Amniotic epithelial cell (primary cell): ENCODE measurements around the gene LRRN3.

ENCODE experiments used
- DNase-seq: peaks from one replicate; pipeline ENCODE4 v3.0.0-alpha.2; 2010; ENCODE audit warnings: low read depth

The LRRN3 gene

GRCh38 chr7:111105269-111105668, 14.3 kb downstream of the LRRN3 start:
- DNase-seq = no peak

GRCh38 chr7:111107579-111107978, 16.7 kb downstream of the LRRN3 start:
- DNase-seq = peak; percentile 79

- DNase-seq = peak; percentile 8
These were observed 17.1 kb downstream of the LRRN3 start for GRCh38 chr7:111108000-111108399.

GRCh38 chr7:111108496-111108895, 17.6 kb downstream of the LRRN3 start:
- DNase-seq = peak; percentile 58

GRCh38 chr7:111112439-111112838, 21.5 kb downstream of the LRRN3 start:
- peak; percentile 14 for DNase-seq

- DNase-seq = peak; percentile 83
These were observed 22.5 kb downstream of the LRRN3 start for GRCh38 chr7:111113263-111114017.

DNA sequence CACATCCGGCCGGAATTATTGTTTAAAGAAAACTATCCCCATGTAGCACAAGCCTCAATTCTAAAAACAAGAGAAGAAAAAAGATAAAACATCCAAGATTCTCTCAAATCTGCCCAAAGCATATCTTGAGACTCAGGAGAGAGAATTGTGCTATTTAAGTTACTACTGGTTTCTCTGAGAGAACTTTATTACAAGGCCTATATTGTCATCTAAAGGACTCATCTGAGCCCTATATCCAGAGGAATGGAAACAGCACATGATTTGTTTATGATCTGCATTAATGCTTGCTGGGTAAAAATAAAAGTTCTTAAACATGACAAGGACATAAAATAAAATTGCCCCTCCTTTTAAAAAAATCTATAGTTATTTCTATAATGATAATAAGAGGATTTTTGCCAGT, 25.0 kb downstream of the LRRN3 start:
- no peak for DNase-seq

- DNase-seq = peak; percentile 67
These were observed 36.1 kb downstream of the LRRN3 start for GRCh38 chr7:111126987-111127386.

DNA sequence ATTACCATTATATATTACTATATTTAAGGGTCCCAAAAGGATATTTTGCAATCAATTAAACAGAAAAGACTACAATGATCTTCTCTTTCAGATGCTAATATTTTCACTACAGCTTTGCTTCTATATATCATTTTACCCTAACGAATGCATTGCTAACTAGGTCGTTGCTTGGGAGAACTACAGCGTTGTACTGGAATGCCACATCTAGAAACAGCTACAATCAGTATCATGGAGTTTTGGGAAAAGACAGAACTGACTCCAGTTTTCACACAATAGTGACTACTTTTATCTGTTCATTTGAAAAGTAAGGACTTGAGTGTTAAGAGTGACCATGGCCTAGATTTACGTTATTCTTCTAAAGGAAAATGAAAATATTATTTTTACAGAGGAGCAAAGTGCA, 38.5 kb downstream of the LRRN3 start:
- DNase-seq = no peak

DNA sequence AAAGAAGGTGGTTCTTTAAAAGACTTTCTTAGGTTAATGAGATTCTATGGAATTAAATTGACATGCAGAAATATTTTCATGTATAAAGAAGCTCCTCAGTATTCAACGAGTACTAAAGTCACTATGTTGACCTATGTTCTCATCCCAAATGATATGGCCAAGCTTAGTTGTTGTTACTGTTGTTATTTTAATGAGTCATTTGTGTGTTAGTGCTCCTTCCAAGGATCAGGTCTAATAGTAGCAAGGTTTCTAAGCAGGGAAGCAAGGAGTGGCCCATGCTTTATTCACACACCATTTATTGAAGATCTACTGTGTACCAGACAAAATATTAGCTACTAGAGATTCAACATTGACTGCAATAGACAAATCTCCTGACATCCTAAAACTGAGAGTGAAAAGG, 41.9 kb downstream of the LRRN3 start:
- no peak for DNase-seq

GRCh38 chr7:111137296-111138192, 46.6 kb downstream of the LRRN3 start:
- no peak for DNase-seq

GRCh38 chr7:111138193-111138569, 47.3 kb downstream of the LRRN3 start:
- DNase-seq = no peak

GRCh38 chr7:111138586-111138985, 47.7 kb downstream of the LRRN3 start:
- no peak for DNase-seq

DNA sequence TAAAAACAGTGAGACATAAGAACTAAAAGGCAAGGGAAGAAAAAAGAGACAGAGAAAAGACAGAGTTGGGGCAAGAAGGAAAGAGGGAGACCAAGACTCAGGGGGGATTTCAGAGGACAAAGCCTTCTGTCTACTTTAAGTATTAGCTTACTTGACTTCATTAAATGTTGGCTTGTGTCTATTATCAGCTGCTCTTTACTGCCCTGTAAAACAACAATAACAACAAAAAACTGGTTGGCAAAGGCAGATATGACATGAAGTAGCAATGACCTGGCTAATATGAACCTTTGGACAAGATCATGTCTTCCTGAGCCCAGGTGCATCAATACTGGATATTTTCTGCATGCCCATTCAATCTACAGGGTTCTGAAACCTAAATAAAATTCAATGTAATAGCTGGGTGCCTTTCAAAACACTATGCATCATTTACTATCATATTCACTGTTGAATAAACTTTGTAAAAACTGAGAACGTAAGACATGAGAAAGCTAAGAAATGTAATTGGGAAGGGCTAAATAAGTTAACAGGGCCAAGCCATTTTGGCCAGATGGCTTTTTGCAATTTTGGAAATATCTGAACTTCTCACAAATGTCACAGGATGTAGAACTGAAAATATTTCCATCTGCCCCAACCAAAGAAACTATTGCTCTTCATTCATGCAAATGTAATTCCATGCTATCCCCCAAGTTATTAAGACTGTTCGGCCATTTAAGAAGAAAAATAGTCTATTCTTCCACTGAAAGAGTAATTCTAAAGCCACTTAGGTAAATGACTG, 49.4 kb downstream of the LRRN3 start:
- no peak for DNase-seq

- DNase-seq = no peak
These were observed 54.5 kb downstream of the LRRN3 start for GRCh38 chr7:111145472-111145871.

DNA sequence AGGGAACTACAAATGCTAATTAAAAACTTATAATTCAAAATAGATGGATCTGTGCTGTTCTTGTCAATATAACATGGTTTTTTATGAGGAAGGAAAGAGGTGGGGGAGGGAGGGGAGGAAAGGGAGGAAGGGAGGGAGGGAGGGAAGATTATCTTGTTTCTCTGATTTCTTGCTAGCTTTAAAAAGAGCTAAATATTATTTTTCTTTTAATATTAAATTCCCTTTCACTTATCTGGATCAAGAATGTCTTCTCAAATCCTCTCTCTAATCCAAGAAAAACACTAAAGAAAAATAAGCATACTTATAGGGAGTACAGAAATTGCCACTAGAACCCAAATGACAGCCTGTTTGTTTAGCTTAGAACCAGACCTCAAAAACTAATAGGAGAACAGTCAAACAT, 55.2 kb downstream of the LRRN3 start:
- DNase-seq = no peak

GRCh38 chr7:111147708-111148533, 57.0 kb downstream of the LRRN3 start:
- DNase-seq = no peak

DNA sequence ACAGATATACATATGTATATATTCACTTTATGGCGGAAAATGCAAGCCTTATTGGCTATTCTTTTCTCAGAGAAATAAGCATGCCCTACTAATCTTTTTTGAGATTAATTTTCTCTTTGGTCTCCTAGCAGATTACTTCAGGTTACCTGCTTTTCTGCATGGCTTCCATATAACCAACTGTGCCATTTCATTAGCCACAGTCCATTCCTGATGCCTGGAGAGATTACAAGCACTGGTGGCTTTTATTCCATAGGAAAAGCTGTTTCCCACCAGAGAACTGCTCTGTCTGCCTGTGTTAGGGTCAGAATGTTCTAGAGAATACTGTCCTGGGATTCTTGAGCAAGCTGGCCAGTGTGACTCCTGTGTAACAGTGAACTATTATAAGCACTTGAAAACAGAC, 59.8 kb downstream of the LRRN3 start:
- DNase-seq = no peak

DNA sequence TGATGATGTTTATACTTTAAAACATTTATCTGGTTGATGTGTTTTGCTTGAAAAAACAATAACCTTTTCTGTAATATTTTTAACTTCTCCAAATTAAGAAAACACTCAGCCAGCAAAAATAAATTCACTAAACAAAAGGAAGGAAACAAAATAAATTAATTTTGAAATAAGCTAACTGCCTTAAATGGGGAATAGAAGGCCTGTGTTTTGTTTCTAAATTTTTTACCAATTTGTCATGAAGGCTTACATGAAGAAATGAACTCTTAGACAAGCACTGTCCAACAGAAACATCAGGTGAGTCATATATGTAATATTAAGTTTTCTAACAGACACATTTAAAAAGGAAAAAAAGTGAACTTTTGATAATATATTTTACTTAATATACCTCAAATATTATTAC, 68.5 kb downstream of the LRRN3 start:
- peak; percentile 37 for DNase-seq

DNA sequence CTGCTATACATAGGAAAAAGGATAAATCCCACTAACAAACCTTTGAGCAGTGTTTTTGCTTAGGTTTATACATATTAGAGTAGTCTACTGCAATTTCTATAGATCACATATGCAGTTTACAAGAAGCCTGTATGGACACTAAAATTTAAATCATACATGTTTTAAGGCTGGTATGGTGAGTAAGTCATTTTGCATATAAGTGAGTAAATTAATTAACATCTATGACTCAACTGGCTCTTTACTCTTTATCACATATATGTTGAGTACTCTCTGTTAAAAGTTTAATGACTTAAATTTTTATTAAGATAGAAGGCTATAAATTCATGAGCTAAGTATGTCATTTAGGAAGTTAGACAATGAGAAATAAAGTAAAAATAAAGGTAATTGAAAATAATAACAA, 69.4 kb downstream of the LRRN3 start:
- no peak for DNase-seq

DNA sequence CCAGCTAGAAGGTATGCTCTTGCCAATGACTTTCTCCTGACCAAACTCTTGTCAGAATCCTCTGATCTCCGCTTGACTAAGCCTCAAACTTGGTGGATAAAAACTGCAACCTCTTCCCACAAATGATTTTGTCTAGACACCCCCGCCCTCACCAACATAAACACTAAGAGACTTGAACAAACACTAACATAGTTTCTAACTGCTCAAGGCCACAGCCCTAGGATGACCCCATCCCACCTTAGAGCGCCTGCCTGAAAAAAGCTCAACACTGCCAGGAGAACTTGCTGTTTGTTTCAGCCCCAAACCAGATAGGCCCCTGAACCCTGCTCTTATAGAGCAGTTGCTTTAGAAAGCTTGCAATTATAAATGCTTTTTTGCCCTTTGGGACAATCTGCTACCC, 71.8 kb downstream of the LRRN3 start:
- no peak for DNase-seq

DNA sequence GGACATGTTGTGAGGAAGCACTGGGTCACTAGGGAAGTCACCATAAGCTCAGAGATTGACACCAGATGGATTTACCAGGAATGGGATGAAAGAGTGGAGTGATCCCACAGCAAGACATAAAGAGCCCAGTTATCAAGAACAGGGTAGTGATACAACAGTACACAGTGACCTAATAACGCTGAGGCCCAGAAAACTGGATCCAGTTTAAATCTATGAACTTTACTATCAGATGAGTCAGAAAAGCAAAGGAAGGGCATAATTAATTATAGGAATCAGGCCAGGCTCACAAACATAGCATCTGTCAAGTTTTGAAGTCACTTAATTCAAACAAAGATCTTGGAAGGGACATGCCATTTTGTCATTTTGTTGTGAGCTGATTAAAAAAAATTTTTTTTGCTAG, 73.5 kb downstream of the LRRN3 start:
- peak; percentile 7 for DNase-seq
